Measurements from ENCODE around the gene ZNF90.

Gene ZNF90

DNA sequence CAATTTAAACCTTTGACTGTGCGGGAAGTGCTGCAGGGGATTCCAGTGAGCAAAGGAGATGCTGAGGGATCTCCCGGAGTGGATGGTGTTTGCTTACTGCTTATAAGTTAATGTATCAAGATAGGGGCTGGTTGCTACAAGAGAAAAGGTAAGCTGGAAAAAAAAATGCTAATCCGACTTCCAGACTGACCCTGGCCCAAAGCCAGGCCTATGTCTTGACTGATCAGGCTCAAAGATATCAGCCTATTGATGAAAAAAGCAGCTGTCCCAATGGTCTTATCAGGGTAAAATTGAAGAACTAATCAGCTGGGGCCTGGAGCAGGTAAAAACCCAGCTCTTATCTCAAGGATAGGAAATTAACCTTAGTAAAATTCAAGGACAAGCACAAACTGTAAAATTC, 10.9 kb upstream of the ZNF90 start:
- TF ChIP-seq NFIC (IDR thresholded peaks at IDR 0.05) = no peak
- TF ChIP-seq YY1 (IDR thresholded peaks at IDR 0.05; ENCODE audit: low read depth) = no peak
- TF ChIP-seq CEBPB (IDR thresholded peaks at IDR 0.05) = no peak
- no peak for TF ChIP-seq TAF1 (IDR thresholded peaks at IDR 0.05; ENCODE audit: low read depth)
- no peak for TF ChIP-seq CREB1 (IDR thresholded peaks at IDR 0.05; ENCODE audit: low read depth)
- no peak for TF ChIP-seq TEAD4 (IDR thresholded peaks at IDR 0.05)
- TF ChIP-seq, protein P1, sequence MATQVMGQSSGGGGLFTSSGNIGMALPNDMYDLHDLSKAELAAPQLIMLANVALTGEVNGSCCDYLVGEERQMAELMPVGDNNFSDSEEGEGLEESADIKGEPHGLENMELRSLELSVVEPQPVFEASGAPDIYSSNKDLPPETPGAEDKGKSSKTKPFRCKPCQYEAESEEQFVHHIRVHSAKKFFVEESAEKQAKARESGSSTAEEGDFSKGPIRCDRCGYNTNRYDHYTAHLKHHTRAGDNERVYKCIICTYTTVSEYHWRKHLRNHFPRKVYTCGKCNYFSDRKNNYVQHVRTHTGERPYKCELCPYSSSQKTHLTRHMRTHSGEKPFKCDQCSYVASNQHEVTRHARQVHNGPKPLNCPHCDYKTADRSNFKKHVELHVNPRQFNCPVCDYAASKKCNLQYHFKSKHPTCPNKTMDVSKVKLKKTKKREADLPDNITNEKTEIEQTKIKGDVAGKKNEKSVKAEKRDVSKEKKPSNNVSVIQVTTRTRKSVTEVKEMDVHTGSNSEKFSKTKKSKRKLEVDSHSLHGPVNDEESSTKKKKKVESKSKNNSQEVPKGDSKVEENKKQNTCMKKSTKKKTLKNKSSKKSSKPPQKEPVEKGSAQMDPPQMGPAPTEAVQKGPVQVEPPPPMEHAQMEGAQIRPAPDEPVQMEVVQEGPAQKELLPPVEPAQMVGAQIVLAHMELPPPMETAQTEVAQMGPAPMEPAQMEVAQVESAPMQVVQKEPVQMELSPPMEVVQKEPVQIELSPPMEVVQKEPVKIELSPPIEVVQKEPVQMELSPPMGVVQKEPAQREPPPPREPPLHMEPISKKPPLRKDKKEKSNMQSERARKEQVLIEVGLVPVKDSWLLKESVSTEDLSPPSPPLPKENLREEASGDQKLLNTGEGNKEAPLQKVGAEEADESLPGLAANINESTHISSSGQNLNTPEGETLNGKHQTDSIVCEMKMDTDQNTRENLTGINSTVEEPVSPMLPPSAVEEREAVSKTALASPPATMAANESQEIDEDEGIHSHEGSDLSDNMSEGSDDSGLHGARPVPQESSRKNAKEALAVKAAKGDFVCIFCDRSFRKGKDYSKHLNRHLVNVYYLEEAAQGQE (IDR thresholded peaks at IDR 0.05; ENCODE audit: low read depth) = no peak
- no peak for TF ChIP-seq ZBTB7A (IDR thresholded peaks at IDR 0.05; ENCODE audit: low read depth)
- no peak for TF ChIP-seq EGR1 (IDR thresholded peaks at IDR 0.05)
- TF ChIP-seq TCF12 (IDR thresholded peaks at IDR 0.05; ENCODE audit: low read depth) = no peak
- TF ChIP-seq, protein P2, sequence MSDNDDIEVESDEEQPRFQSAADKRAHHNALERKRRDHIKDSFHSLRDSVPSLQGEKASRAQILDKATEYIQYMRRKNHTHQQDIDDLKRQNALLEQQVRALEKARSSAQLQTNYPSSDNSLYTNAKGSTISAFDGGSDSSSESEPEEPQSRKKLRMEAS (IDR thresholded peaks at IDR 0.05) = no peak

DNA sequence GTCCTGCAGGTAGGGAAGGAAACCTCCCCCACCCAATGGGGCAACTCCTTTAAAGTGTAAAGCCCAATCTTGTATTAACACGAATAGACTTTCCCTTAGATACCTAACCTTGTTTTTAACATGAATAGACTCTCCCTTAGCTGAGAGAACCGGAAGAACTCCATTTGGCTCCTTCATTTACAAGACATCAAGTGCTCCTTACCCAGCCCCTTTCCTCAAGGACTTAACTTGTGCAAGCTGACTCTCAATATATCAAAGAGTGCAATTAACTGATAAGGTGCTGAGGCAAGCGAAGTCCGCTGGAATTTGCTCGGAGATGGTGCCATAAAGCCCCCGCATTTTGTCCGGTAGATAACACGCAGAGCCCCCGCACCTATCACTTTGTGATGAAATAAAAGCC, 9.9 kb upstream of the ZNF90 start:
- TF ChIP-seq CREB1 (IDR thresholded peaks at IDR 0.05; ENCODE audit: low read depth) (no peak), RAD21 (IDR thresholded peaks at IDR 0.05; ENCODE audit: low read depth) (no peak), CEBPB (IDR thresholded peaks at IDR 0.05) (no peak), ZBTB7A (IDR thresholded peaks at IDR 0.05; ENCODE audit: low read depth) (no peak), EGR1 (IDR thresholded peaks at IDR 0.05) (no peak), TCF12 (IDR thresholded peaks at IDR 0.05; ENCODE audit: low read depth) (no peak), FOXM1 (IDR thresholded peaks at IDR 0.05; ENCODE audit: borderline replicate concordance, low read depth) (no peak), YY1 (IDR thresholded peaks at IDR 0.05; ENCODE audit: low read depth) (no peak)
- TF ChIP-seq, protein P1 (IDR thresholded peaks at IDR 0.05; ENCODE audit: low read depth) = no peak
- TF ChIP-seq, protein P3, sequence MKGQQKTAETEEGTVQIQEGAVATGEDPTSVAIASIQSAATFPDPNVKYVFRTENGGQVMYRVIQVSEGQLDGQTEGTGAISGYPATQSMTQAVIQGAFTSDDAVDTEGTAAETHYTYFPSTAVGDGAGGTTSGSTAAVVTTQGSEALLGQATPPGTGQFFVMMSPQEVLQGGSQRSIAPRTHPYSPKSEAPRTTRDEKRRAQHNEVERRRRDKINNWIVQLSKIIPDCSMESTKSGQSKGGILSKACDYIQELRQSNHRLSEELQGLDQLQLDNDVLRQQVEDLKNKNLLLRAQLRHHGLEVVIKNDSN (IDR thresholded peaks at IDR 0.05) = no peak

DNA sequence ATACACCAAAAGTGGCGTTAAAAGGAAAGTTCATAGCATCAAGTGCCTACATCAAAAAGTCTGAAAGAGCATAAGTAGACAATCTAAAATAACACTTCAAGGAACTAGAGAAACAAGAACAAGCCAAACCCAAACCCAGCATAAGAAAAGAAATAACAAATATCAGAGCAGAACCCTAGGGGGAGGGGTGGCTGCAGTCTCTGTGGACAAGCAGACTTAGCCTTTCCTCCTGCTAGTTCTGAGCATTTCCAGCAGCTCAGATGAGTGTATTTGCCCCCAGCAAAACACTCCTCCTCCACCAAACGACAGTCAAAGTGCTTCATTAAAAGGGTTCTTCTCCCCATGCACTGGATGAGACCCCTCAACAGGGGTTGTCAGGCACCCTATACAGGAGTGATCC, 7.1 kb upstream of the ZNF90 start:
- TF ChIP-seq RAD21 (IDR thresholded peaks at IDR 0.05; ENCODE audit: low read depth) (no peak), ZBTB7A (IDR thresholded peaks at IDR 0.05; ENCODE audit: low read depth) (no peak)
- TF ChIP-seq, protein P2 (IDR thresholded peaks at IDR 0.05) = no peak

DNA sequence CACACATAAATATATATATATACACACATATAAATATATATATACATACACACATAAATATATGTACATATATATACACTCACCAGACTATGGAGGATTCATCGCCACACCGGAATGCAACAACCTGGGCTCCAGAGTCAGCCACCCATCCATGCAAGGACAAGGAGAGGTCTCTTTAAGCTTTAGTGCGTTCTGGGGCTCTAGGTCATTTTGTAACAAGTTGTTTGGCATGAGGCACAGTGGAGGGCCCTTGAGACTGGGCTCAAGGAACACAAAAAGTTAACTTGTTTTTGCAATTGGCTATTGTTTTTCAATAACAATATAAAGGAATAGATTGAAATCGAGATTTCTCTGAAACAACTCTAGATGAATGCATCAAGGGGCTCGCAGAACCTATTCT, 4.9 kb upstream of the ZNF90 start:
- no peak for TF ChIP-seq CEBPB (IDR thresholded peaks at IDR 0.05)
- TF ChIP-seq, protein P3 (IDR thresholded peaks at IDR 0.05) = no peak
- no peak for TF ChIP-seq TCF12 (IDR thresholded peaks at IDR 0.05; ENCODE audit: low read depth)
- no peak for TF ChIP-seq YY1 (IDR thresholded peaks at IDR 0.05; ENCODE audit: low read depth)
- no peak for TF ChIP-seq TEAD4 (IDR thresholded peaks at IDR 0.05)
- TF ChIP-seq, protein P2 (IDR thresholded peaks at IDR 0.05) = no peak
- TF ChIP-seq ZBTB7A (IDR thresholded peaks at IDR 0.05; ENCODE audit: low read depth) = no peak
- TF ChIP-seq NFIC (IDR thresholded peaks at IDR 0.05) = no peak
- no peak for TF ChIP-seq TAF1 (IDR thresholded peaks at IDR 0.05; ENCODE audit: low read depth)
- TF ChIP-seq, protein P1 (IDR thresholded peaks at IDR 0.05; ENCODE audit: low read depth) = no peak
- TF ChIP-seq EGR1 (IDR thresholded peaks at IDR 0.05) = no peak
- no peak for TF ChIP-seq EP300 (IDR thresholded peaks at IDR 0.05; ENCODE audit: borderline replicate concordance)

DNA sequence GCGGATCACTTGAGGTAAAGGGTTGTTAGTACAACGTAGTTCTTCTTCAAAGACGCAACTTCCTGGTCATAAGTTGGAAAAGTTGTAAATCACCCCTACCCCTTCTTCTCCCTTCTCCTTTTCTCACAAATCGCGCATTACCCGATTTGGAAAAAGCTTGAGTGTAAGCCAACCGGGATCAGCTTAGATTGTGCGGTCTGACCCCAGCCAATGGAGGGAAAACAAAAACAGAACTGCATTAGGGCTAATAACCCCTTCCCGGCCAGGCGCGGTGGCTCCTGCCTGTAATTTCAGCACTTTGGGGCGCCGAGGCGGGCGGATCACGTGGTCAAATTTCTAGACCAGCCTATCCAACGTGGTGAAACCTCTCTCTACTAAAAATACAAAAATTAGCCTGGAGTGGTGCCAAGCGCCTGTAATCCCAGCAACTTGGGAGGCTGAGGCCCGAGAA, 806 bp downstream of the ZNF90 start:
- TF ChIP-seq, protein P2 (IDR thresholded peaks at IDR 0.05) = no peak
- TF ChIP-seq CREB1 (IDR thresholded peaks at IDR 0.05; ENCODE audit: low read depth) (no peak), TEAD4 (IDR thresholded peaks at IDR 0.05) (no peak), YY1 (IDR thresholded peaks at IDR 0.05; ENCODE audit: low read depth) (no peak), NFIC (IDR thresholded peaks at IDR 0.05) (no peak), CEBPB (IDR thresholded peaks at IDR 0.05) (no peak), EP300 (IDR thresholded peaks at IDR 0.05; ENCODE audit: borderline replicate concordance) (no peak), TAF1 (IDR thresholded peaks at IDR 0.05; ENCODE audit: low read depth) (no peak)
- TF ChIP-seq, protein P1 (IDR thresholded peaks at IDR 0.05; ENCODE audit: low read depth) = no peak
